Neural progenitor cell (in vitro differentiated cells): ENCODE results near the gene PHLPP2.

ENCODE experiments used
- CTCF ChIP-seq: fragments of 200-600 bp; sonication (generic); IDR thresholded peaks from 2 replicates; pipeline ENCODE4 v1.5.1; 2017; ENCODE audit warnings: antibody characterized with exemption, mild to moderate bottlenecking
- EZH2 ChIP-seq: fragments of 200-600 bp; sonication (generic); IDR thresholded peaks from 2 replicates; pipeline ENCODE4 v1.6.1; 2017; ENCODE audit warnings: antibody characterized with exemption, mild to moderate bottlenecking, moderate library complexity

DNA sequence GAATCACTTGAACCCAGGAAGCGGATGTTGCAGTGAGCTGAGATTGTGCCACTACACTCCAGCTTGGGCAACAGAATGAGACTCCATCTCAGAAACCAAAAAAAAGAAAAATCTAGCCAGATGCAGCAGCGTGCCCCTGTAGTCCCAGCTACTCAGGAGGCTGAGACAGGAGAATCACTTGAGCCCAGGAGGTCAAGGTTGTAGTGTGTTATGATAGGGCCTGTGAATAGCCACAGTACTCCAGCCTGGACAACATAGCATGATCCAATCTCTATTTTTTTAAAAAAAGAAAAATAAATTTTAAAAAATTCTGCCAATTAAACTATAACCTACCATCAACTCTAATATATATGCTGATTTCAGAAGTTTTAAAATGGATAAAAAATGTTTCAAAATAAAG, 15.8 kb downstream of the PHLPP2 start:
- TF ChIP-seq EZH2 (no peak), CTCF (no peak)
